HTR-8/SVneo (cell line): ENCODE results near the gene FAM193A.
"Not testable (repeated sequence)": the region's sequence is repeated elsewhere in the genome, so short reads cannot be mapped to it uniquely, and the experiment has no call there.

Source experiments
- DNase-seq: peaks from one replicate; pipeline ENCODE4 v3.0.0; 2011; ENCODE audit warnings: low spot score, mixed read lengths; ENCODE audit not compliant: insufficient read length
- FAIRE-seq: peaks from 2 replicates; lab custom pipeline; 2011; peaks lifted over from hg19 to GRCh38; lab: Jason Lieb, UNC

The FAM193A gene

DNA sequence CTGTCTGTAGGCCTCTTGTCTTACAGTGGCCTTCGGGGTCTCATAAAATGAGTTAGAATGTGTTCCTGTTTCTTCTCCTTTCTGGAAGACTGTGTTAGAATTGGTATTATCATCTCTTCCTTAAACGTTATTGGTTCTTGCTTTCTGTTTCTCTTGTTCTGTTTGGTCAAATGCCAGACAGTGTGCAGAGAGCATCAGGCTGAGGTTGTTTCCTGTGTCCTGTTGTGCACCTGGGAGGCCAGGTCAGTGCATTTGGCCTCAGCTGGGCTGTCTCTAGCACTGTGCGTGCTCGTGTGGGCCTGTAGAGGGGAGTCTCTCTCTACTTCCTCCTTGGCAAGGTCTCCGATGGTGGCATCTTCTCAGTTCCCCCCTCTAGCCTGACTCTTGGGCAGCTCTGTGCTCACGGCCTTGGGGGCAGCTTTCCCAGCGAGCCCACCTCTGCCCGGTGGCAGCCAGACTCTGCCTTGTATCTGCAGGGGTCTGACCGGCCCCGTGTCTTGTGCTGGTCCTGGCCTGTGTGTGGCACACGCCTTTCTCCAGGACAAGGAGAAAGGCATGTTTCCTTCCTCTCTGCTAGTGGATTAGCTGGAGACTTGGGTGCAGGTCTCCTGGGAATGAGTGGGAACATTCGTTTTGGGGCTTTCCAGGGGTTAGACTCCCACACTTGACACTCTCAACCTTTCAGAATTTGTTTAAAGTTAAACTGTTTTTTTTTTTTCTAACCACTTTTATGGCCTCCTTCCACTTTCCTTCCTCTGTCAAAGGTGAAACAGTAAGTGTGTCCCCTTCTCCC lies 62.3 kb downstream of the FAM193A start:
- DNase-seq (no peak), FAIRE-seq (no peak)

DNA sequence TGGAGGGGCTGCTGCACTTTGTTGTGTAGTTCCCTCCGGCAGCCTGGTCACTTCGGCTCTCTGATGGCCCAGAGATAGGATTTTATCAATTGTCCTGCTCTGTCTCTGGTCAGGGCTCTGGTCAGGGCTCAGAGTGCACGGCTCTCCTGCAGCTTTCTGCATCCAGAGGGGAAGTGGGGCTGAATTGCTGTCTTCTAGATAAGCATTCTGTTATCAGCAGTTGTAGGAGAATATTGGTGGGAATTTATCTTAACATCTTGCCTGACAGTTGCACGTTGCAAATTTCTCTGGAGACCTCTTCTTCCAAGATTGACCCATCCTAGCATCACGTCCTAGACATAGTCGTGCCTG lies 62.8 kb downstream of the FAM193A start:
- no peak for DNase-seq
- FAIRE-seq = no peak

DNA sequence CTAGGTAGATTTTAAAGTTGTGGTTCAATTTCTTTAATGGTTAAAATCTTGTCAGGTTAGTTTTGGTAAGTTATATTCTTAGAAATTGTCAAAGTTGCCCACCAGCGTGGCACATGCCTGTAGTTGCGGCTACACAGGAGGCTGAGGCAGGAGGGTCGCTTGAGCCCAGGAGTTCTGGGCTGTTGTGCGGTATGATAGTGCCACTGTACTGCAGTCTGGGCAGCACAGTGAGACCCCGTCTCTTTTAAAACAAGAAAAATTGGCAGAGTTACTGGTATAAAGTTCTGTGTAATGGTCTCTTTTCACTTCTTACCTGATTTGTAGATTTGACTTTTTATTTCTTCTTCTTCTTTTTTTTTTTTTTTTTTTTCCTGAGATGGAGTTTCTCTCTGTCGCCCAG lies 64.4 kb downstream of the FAM193A start:
- FAIRE-seq = no peak
- no peak for DNase-seq

DNA sequence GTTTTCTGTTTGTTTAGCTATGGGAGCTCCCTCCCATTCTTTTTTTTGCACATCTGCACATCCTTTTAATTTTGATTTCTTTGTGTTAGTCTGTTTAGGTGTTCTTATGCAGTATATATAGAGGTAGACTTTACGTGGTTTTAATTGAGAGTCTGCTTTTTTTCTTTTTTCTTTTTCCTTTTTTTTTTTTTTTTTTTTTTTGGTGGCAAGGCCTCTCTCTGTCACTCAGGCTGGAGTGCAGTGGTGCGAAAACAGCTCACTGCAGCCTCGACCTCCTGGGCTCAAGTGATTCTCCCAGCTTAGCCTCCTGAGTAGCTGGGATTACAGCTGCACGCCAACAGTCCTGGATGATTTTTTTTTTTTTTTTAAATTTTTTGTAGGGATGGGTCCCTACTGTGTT lies 68.2 kb downstream of the FAM193A start:
- FAIRE-seq (no peak), DNase-seq (no peak)

DNA sequence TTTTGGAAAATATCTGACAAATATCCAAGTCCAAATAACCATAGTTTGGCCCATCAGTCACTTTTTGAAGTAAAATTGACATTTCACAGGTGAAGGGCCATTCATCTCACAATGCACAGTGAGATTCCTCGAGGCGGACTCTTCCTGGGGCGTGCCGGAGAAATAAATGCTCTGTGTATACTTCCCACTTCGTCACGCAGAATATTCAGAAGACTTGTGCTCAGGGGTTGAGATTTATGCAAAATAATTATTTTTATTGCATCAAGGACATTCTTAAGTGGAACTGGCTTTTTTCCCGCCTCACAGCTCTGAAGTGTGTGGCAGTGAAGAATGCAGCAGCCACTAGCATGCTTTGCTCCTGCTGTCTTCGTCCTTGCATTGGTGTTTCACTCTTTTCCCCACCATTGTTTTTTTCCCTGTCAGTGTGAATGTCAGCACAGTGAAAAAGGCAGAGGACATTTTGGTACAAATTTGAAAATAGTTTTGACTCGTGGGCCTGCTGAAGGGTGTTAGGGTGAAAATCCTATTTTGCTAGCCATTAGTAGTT lies 70.6 kb downstream of the FAM193A start:
- no peak for FAIRE-seq
- DNase-seq = no peak

DNA sequence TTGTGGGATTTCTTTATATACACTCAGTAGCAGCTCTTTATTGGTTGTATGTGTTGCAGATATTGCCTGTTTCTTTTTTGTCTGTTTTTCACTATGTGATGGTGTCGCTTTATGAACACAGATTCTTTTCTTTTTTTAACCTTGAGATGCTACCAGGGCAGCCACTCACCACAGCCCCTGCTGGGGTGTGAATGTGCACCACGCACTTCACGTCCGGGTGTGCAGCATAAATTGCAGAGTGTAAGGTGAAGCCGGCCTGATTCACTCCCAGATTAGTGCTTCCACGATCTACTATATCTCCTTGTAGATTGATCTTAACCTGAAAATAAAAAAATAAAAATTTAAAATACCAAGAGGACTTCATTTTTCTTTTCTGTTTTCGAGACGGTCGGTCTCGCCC lies 71.4 kb downstream of the FAM193A start:
- FAIRE-seq (no peak), DNase-seq (no peak)

GRCh38 chr4:2608291-2608690 lies 71.8 kb downstream of the FAM193A start:
- no peak for FAIRE-seq
- no peak for DNase-seq

GRCh38 chr4:2615821-2616220 lies 79.4 kb downstream of the FAM193A start:
- FAIRE-seq = no peak
- no peak for DNase-seq

GRCh38 chr4:2617955-2618354 lies 81.5 kb downstream of the FAM193A start:
- no peak for DNase-seq
- FAIRE-seq = no peak

DNA sequence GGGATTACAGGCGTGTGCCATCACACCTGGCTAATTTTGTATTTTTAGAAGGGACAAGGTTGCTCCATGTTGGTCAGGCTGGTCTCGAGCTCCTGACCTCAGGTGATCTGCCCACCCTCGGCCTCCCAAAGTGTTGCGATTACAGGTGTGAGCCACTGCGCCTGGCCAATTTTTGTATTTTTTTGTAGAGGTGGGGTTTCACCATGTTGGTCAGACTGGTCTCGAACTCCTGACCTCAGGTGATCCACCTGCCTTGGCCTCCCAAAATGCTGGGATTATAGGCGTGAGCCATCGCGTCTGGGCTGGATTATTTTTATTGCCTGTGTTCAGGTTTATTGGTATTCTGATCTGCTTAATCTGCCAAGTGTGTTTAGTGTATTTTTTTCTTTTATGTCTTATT lies 82.3 kb downstream of the FAM193A start:
- DNase-seq, FAIRE-seq: not testable (repeated sequence)

DNA sequence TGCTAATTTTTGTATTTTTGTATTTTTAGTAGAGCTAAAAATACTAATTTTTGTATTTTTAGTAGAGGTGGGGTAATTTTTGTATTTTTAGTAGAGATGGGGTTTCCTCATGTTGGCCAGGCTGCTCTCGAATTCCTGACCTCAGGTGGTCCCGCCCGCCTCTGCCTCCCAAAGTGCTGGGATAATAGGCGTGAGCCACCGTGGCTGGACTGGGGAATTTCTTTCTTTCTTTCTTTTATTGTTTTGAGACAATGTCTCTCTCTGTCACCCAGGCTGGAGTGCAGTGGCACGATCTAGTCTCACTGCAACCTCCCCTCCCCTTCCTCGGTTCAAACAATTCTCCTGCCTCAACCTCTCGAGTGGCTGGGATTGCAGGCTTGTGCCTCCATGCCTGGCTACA lies 83.0 kb downstream of the FAM193A start:
- FAIRE-seq = no peak
- no peak for DNase-seq

GRCh38 chr4:2621419-2621818 lies 85.0 kb downstream of the FAM193A start:
- DNase-seq (no peak), FAIRE-seq (no peak)

- FAIRE-seq (no peak), DNase-seq (no peak)
Measured at GRCh38 chr4:2623442-2623841, 87.0 kb downstream of the FAM193A start.

GRCh38 chr4:2624782-2625530 lies 88.5 kb downstream of the FAM193A start:
- FAIRE-seq (no peak), DNase-seq (no peak)

- no peak for FAIRE-seq
- DNase-seq = no peak
Measured at GRCh38 chr4:2626231-2626630, 89.8 kb downstream of the FAM193A start.

GRCh38 chr4:2630556-2631273 lies 94.3 kb downstream of the FAM193A start:
- no peak for DNase-seq
- FAIRE-seq = peak; percentile 9

DNA sequence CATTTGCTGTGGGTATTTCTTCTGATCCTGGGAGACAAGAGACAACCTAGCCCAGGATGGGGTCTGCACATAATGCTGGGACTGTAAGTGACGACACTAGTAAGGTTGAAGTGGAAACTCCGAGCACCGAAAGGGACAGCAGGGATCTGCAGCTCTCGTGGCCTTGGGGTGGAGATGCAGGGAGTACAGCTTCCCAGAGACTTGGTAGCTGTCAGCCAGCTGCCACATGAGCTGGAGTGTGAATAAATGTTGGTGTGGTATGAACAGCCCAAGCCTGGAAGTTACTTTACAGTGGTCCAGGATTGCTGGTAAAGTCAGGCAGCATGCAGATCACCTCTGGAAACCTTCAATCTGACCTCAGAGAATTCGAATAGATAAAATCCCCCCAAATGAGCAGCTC lies 97.6 kb downstream of the FAM193A start:
- DNase-seq (no peak), FAIRE-seq (no peak)

DNA sequence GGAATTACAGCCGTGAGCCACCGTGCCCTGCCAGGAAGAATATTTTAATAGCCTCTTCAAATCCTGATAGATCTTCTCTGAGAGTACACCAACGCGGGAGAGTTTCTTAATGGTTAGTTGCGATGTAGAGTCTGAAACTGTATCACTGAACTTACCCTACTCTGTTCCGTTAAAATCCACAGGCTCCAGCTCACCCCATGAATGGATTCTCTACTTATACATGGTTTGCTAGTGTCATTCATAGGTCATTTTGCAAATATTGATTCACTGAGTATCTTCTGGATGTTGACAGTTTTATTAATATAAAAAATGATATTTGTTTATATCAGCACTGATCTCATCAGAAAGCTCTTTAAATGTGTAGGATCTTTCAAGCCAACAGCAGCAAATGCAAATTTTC lies 99.9 kb downstream of the FAM193A start:
- no peak for FAIRE-seq

GRCh38 chr4:2636994-2637393 lies 100.5 kb downstream of the FAM193A start:
- DNase-seq, FAIRE-seq: not testable (repeated sequence)

More for the DNA sequence above, 99.9 kb downstream of the FAM193A start:
- DNase-seq = no peak

- DNase-seq (no peak), FAIRE-seq (no peak)
Measured at GRCh38 chr4:2637956-2638552, 101.6 kb downstream of the FAM193A start.
